ENCODE results near the gene TOR1AIP1.

GRCh38 chr1:179921981-179922872, 40.1 kb downstream of the TOR1AIP1 start:
- TF ChIP-seq CTCF (IDR thresholded peaks at IDR 0.05): no peak
- TF ChIP-seq POLR2A (IDR thresholded peaks at IDR 0.05): no peak

Measured in lower leg skin (tissue), 3 donors.